ENCODE data around the gene TMED4. TPM values are rescaled to one million over a fixed set of nuclear protein-coding genes. Genes with fewer than 3 reads are reported as not detected.

TMED4 gene
- total RNA-seq (2014; rRNA removed; shearing (Covaris generic)) (64.9 and 80.5 TPM in 2 replicates), total RNA-seq (2022) (68.6 and 69.1 TPM in 2 replicates), Bru-seq, nascent RNA (percentile 90 among the genes with signal in this experiment), BruChase-seq, experiment 1, labeled RNA remaining after a 6-hour chase (percentile 99 among the genes with signal in this experiment), BruChase-seq, experiment 2, labeled RNA remaining after a 2-hour chase (percentile 98 among the genes with signal in this experiment)
- long read RNA-seq, transcript TMED4-205 (4 exons, 1,755 nt) = minor isoform, 23 of 134 reads
- long read RNA-seq, transcript TMED4-203 (5 exons, 2,322 nt) = major isoform, 89 of 134 reads
- long read RNA-seq, partial matches to known transcripts = 15 of 134 reads
- long read RNA-seq, other reads (novel, unspliced or antisense) = 3 of 134 reads

- peak; percentile 99 for DNase-seq (ENCODE audit: low spot score)
- H3K9me2 ChIP-seq (ENCODE audit: insufficient read depth, low read length) = no peaks in the 10 kb centered on the region
- no peaks in the 10 kb centered on the region for H3K9me3 ChIP-seq (ENCODE audit: low read length)
- peaks cover 5% of the 10 kb centered on the region; the same call in 1 of the 2 replicates for H4K20me1 ChIP-seq (ENCODE audit: insufficient read depth, low read length)
- peak within 1 kb of the TSS; percentile 97 for H3K4me2 ChIP-seq (ENCODE audit: low read length)
- H3K79me2 ChIP-seq (ENCODE audit: insufficient read depth, low read depth, low read length) = peaks cover 29% of the 10 kb centered on the region; the same call in 1 of the 2 replicates
- peaks cover 35% of the 10 kb centered on the region for H3K36me3 ChIP-seq (ENCODE audit: insufficient read depth, low read length)
- H3K4me3 ChIP-seq (ENCODE audit: low read depth, low read length, poor library complexity, severe bottlenecking) = peak within 1 kb of the TSS; percentile 84
- peaks cover 19% of the 10 kb centered on the region for H3K4me1 ChIP-seq (ENCODE audit: insufficient read depth, low read length, poor library complexity, severe bottlenecking)
- peak within 1 kb of the TSS; percentile 68 for H3K27ac ChIP-seq (ENCODE audit: low read depth, low read length, poor library complexity, severe bottlenecking)
- CTCF ChIA-PET (ENCODE audit: unreplicated experiment) = interaction anchor here (0.7 to 1.7 kb wide), 2 partner anchors 16 to 150 kb away, joined by 3 to 4 read pairs; no protein-coding TSS in a partner anchor
- peak within 1 kb of the TSS; percentile 89 for H2AFZ ChIP-seq (ENCODE audit: low read length)
- no TSS peak for BruUV-seq (replicated peaks)
- TF ChIP-seq CTCF (conservative IDR thresholded peaks at IDR 0.05; ENCODE audit: low read length) (no peak), EZH2phosphoT487 (IDR thresholded peaks at IDR 0.05; ENCODE audit: borderline replicate concordance, low read depth, low read length) (no peak)
- POLR2A ChIA-PET = interaction anchor here (1.0 to 2.1 kb wide), 7 partner anchors 9 to 268 kb away, joined by 3 to 16 read pairs (median 3); partner anchors contain the start of genes DDX56 and H2AZ2
- intact Hi-C loops (cut with micrococcal nuclease; ENCODE audit: unreplicated experiment) = loop anchor here (2.0 to 5.0 kb wide), 2 partner anchors 167 to 415 kb away; partner anchors contain the start of gene ZMIZ2
Measured at GRCh38 chr7:44581879-44582603, at the start of gene TMED4. Gene TMED4 (minus strand): TSS chr7:44582231. CDS start chr7:44582206, 25 bp downstream.

- H3K4me1 ChIP-seq (ENCODE audit: insufficient read depth, low read length, poor library complexity, severe bottlenecking) = peaks cover 66% of the 10 kb centered on the region
- H3K27ac ChIP-seq (ENCODE audit: low read depth, low read length, poor library complexity, severe bottlenecking) = peak overlapping the region; percentile 8
- no peak overlapping the region for H3K4me3 ChIP-seq (ENCODE audit: low read depth, low read length, poor library complexity, severe bottlenecking)
- H3K4me2 ChIP-seq (ENCODE audit: low read length) = peak overlapping the region; percentile 64; the same call in 1 of the 2 replicates
- intact Hi-C loops (cut with micrococcal nuclease; ENCODE audit: unreplicated experiment) = no loop called here
- H4K20me1 ChIP-seq (ENCODE audit: insufficient read depth, low read length) = no peaks in the 10 kb centered on the region
- H3K9me2 ChIP-seq (ENCODE audit: insufficient read depth, low read length) = no peaks in the 10 kb centered on the region
- peak; percentile 39 for DNase-seq (ENCODE audit: low spot score)
- ChIA-PET POLR2A (interaction anchor here (0.6 to 2.7 kb wide), 8 partner anchors 8 to 218 kb away, joined by 3 to 12 read pairs (median 4); partner anchors contain the start of genes OGDH and TMED4), CTCF (ENCODE audit: unreplicated experiment) (interaction anchor here (0.7 kb wide), 1 partner anchor 9 kb away, joined by 3 read pairs; no protein-coding TSS in a partner anchor)
- H3K79me2 ChIP-seq (ENCODE audit: insufficient read depth, low read depth, low read length) = 0 out of 2 replicates have a peak, but pooled peaks cover 5% of the 10 kb centered on the region
- no peaks in the 10 kb centered on the region for H3K9me3 ChIP-seq (ENCODE audit: low read length)
- TF ChIP-seq EZH2phosphoT487 (IDR thresholded peaks at IDR 0.05; ENCODE audit: borderline replicate concordance, low read depth, low read length) = no peak
- no peak for TF ChIP-seq CTCF (conservative IDR thresholded peaks at IDR 0.05; ENCODE audit: low read length)
- H2AFZ ChIP-seq (ENCODE audit: low read length) = no peak overlapping the region
- peaks cover 37% of the 10 kb centered on the region for H3K36me3 ChIP-seq (ENCODE audit: insufficient read depth, low read length)
- no TSS peak for BruUV-seq (replicated peaks)
Measured at GRCh38 chr7:44631458-44632115, 49.6 kb upstream of the TMED4 start.
